Type B pancreatic cell (in vitro differentiated cells): ENCODE measurements around the gene ZNF638. TPM values are rescaled to one million over a fixed set of nuclear protein-coding genes. Genes with fewer than 3 reads are reported as not detected.

Source experiments
- DNase-seq: peaks from one replicate; pipeline ENCODE4 v3.0.0; 2021; ENCODE audit warnings: mixed read lengths; ENCODE audit not compliant: unreplicated experiment; ENCODE audit errors: extremely low spot score
- H3K27ac Mint-ChIP-seq: 2 replicates; pipeline ENCODE4 v1.8.0; 2021; ENCODE audit warnings: mild to moderate bottlenecking, mixed read lengths
- H3K27me3 Mint-ChIP-seq: 2 replicates; pipeline ENCODE4 v1.8.0; 2021; ENCODE audit warnings: mixed read lengths
- H3K36me3 Mint-ChIP-seq: 2 replicates; pipeline ENCODE4 v1.8.0; 2021; ENCODE audit warnings: mixed read lengths
- H3K4me1 Mint-ChIP-seq: one replicate; pipeline ENCODE4 v1.8.0; 2021; ENCODE audit warnings: mixed read lengths; ENCODE audit not compliant: unreplicated experiment
- H3K4me3 Mint-ChIP-seq: 2 replicates; pipeline ENCODE4 v1.8.0; 2021; ENCODE audit warnings: mild to moderate bottlenecking, mixed read lengths
- H3K9me3 Mint-ChIP-seq: 2 replicates; pipeline ENCODE4 v1.8.0; 2021; ENCODE audit warnings: mixed read lengths
- total RNA-seq: library from RNA; stranded (reverse); gene quantifications from 2 replicates; pipeline ENCODE4 v1.2.1, GENCODE V29; 2021; ENCODE audit warnings: low replicate concordance
- TF ChIP-seq, protein P1 (sequence below): fragments of 200-600 bp; sonication (generic); conservative IDR thresholded peaks from 2 replicates; pipeline ENCODE4 v1.5.0; 2021; ENCODE audit warnings: antibody characterized with exemption, mild to moderate bottlenecking

The ZNF638 gene
- total RNA-seq, 1 donor from 2014 or later: 149 TPM

GRCh38 chr2:71336384-71336783, 4.8 kb downstream of the ZNF638 start:
- no peaks in the 10 kb centered on the region for H3K27me3 Mint-ChIP-seq
- peaks cover 9% of the 10 kb centered on the region for H3K36me3 Mint-ChIP-seq
- DNase-seq: no peak
- TF ChIP-seq, protein P1, sequence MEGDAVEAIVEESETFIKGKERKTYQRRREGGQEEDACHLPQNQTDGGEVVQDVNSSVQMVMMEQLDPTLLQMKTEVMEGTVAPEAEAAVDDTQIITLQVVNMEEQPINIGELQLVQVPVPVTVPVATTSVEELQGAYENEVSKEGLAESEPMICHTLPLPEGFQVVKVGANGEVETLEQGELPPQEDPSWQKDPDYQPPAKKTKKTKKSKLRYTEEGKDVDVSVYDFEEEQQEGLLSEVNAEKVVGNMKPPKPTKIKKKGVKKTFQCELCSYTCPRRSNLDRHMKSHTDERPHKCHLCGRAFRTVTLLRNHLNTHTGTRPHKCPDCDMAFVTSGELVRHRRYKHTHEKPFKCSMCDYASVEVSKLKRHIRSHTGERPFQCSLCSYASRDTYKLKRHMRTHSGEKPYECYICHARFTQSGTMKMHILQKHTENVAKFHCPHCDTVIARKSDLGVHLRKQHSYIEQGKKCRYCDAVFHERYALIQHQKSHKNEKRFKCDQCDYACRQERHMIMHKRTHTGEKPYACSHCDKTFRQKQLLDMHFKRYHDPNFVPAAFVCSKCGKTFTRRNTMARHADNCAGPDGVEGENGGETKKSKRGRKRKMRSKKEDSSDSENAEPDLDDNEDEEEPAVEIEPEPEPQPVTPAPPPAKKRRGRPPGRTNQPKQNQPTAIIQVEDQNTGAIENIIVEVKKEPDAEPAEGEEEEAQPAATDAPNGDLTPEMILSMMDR: no peak
- no peak overlapping the region for H3K27ac Mint-ChIP-seq
- H3K4me3 Mint-ChIP-seq: no peak overlapping the region
- peaks cover 4% of the 10 kb centered on the region for H3K9me3 Mint-ChIP-seq
- H3K4me1 Mint-ChIP-seq: peaks cover 36% of the 10 kb centered on the region

GRCh38 chr2:71336802-71337201, 5.2 kb downstream of the ZNF638 start:
- TF ChIP-seq, protein P1: no peak
- peaks cover 9% of the 10 kb centered on the region for H3K36me3 Mint-ChIP-seq
- H3K9me3 Mint-ChIP-seq: peaks cover 4% of the 10 kb centered on the region
- DNase-seq: no peak
- H3K27ac Mint-ChIP-seq: no peak overlapping the region
- no peak overlapping the region for H3K4me3 Mint-ChIP-seq
- peaks cover 36% of the 10 kb centered on the region for H3K4me1 Mint-ChIP-seq
- no peaks in the 10 kb centered on the region for H3K27me3 Mint-ChIP-seq

DNA sequence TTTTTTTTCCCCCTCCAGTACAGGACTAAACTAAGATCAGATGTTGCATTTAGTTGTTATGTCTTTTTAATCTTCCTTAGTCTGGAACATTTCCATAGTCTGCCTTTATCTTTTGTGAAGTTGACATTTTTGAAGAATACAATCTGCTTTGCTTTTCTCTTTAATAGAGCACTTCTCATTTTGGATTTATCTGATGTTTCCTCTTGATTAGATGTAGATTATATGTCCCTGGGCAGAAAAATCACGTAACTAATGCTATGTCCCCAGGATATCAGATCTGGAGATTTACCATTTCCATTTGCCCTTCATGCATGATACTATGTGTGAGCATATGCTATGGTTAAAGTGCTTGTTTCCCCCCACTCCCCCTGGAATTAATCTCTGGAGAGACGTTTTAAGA, 6.2 kb downstream of the ZNF638 start:
- Mint-ChIP-seq H3K27me3 (no peaks in the 10 kb centered on the region), H3K4me3 (no peak overlapping the region), H3K4me1 (peaks cover 36% of the 10 kb centered on the region), H3K27ac (no peak overlapping the region), H3K9me3 (peaks cover 4% of the 10 kb centered on the region), H3K36me3 (peaks cover 13% of the 10 kb centered on the region)
- no peak for DNase-seq
- TF ChIP-seq, protein P1: no peak

- Mint-ChIP-seq H3K9me3 (no peaks in the 10 kb centered on the region), H3K27me3 (no peaks in the 10 kb centered on the region), H3K4me1 (peaks cover 28% of the 10 kb centered on the region), H3K36me3 (peaks cover 19% of the 10 kb centered on the region), H3K4me3 (no peak overlapping the region), H3K27ac (no peak overlapping the region)
- TF ChIP-seq, protein P1: no peak
- no peak for DNase-seq
Observed at GRCh38 chr2:71339685-71340084, 8.1 kb downstream of the ZNF638 start.

DNA sequence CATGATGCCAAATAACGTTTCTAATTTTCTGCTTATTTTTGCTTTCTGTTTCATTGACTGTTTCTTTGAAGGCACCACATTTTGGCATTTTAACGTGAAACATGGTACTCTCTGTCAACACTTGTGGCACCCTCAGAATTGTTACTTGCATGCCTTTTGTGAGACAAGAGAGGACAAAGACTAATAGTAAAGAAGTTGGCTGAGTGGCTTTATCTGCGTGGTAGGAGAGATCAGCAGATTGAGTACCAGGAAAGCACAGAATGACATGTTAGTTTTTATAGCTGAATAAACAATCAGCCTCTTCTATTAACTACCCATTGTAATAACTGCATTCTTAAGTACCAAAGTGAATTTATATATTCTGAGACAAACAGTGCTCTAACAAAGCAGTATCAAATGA, 8.6 kb downstream of the ZNF638 start:
- DNase-seq: no peak
- Mint-ChIP-seq H3K4me3 (no peak overlapping the region), H3K4me1 (peaks cover 28% of the 10 kb centered on the region), H3K9me3 (no peaks in the 10 kb centered on the region), H3K27ac (no peak overlapping the region), H3K27me3 (no peaks in the 10 kb centered on the region), H3K36me3 (peaks cover 19% of the 10 kb centered on the region)
- TF ChIP-seq, protein P1: no peak

- peaks cover 19% of the 10 kb centered on the region for H3K36me3 Mint-ChIP-seq
- H3K27me3 Mint-ChIP-seq: no peaks in the 10 kb centered on the region
- DNase-seq: no peak
- H3K27ac Mint-ChIP-seq: no peak overlapping the region
- peaks cover 28% of the 10 kb centered on the region for H3K4me1 Mint-ChIP-seq
- TF ChIP-seq, protein P1: no peak
- H3K4me3 Mint-ChIP-seq: no peak overlapping the region
- H3K9me3 Mint-ChIP-seq: no peaks in the 10 kb centered on the region
Observed at GRCh38 chr2:71341645-71342044, 10.1 kb downstream of the ZNF638 start.
